Lower leg skin (tissue), 3 donors: ENCODE data around the gene GLCE.

Experiments used
- CTCF ChIP-seq, 3 donors: fragments of 450-650 bp; IDR thresholded peaks; one replicate each; pipeline ENCODE4 v1.5.1; 2016; ENCODE audit warnings: antibody characterized with exemption in 3 of 3, mild to moderate bottlenecking in 3 of 3, moderate library complexity in 2 of 3
- POLR2A ChIP-seq, 2 donors: fragments of 450-650 bp; IDR thresholded peaks; one replicate each; pipeline ENCODE4 v1.6.1; 2016 to 2017; ENCODE audit warnings: antibody characterized with exemption in 2 of 2, mild to moderate bottlenecking in 1 of 2, moderate library complexity in 1 of 2

GRCh38 chr15:69282104-69282743, 121.8 kb downstream of the GLCE start:
- TF ChIP-seq CTCF (IDR thresholded peaks at IDR 0.05) (no peak), POLR2A (IDR thresholded peaks at IDR 0.05) (no peak)
